CD4-positive, alpha-beta memory T cell (primary cell): ENCODE results near the gene KRT84. TPM values are rescaled to one million over a fixed set of nuclear protein-coding genes. Genes with fewer than 3 reads are reported as not detected.
"Not testable (repeated sequence)": the region's sequence is repeated elsewhere in the genome, so short reads cannot be mapped to it uniquely, and the experiment has no call there.

Source experiments
- CTCF ChIA-PET: fragments of 350-600 bp; sonication (Branson Sonifier 250); formaldehyde crosslinking; loops from one replicate; lab custom pipeline; 2021; ENCODE audit warnings: inconsistent platforms; ENCODE audit not compliant: partially characterized antibody; lab: Charles Lee
- POLR2A ChIA-PET: fragments of 350-600 bp; sonication (Branson Sonifier 250); formaldehyde crosslinking; loops from one replicate; lab custom pipeline; 2021; ENCODE audit not compliant: partially characterized antibody; lab: Charles Lee
- DNase-seq, 5 donors: peaks; one replicate each; pipeline versions ENCODE4 v3.0.0 to v3.0.0-alpha.2; 2020 to 2022; ENCODE audit warnings: mixed read lengths in 1 of 5
- H3K27ac ChIP-seq: one replicate; pipeline ENCODE4 v1.7.0; 2013; ENCODE audit warnings: low read depth, low read length
- H3K27me3 ChIP-seq: 2 replicates; pipeline ENCODE4 v1.7.0; 2013; ENCODE audit warnings: mild to moderate bottlenecking, low read length, moderate library complexity; ENCODE audit not compliant: insufficient read depth
- H3K36me3 ChIP-seq: 2 replicates; pipeline ENCODE4 v1.7.0; 2013; ENCODE audit warnings: mild to moderate bottlenecking, low read length, moderate library complexity; ENCODE audit not compliant: insufficient read depth
- H3K4me1 ChIP-seq: 2 replicates; pipeline ENCODE4 v1.7.0; 2013; ENCODE audit warnings: mild to moderate bottlenecking, low read length, moderate library complexity; ENCODE audit not compliant: insufficient read depth
- H3K4me3 ChIP-seq, 2 donors: one replicate each; pipeline ENCODE4 v1.7.0; 2013; ENCODE audit warnings: low read length in 2 of 2, mild to moderate bottlenecking in 1 of 2
- H3K9me3 ChIP-seq, 2 donors: one replicate each; pipeline ENCODE4 v1.7.0; 2013; ENCODE audit warnings: low read length in 2 of 2, control low read depth in 1 of 2; ENCODE audit not compliant: control insufficient read depth in 1 of 2
- H3K27ac Mint-ChIP-seq, 7 donors: one replicate each; pipeline ENCODE4 v1.8.0; 2020 to 2021; ENCODE audit warnings: mixed read lengths in 7 of 7, mild to moderate bottlenecking in 6 of 7, inconsistent platforms in 3 of 7, moderate library complexity in 3 of 7
- H3K27me3 Mint-ChIP-seq, 2 donors: one replicate each; pipeline ENCODE4 v1.8.0; 2020 to 2021; ENCODE audit warnings: mixed read lengths in 2 of 2
- H3K36me3 Mint-ChIP-seq, 2 donors: one replicate each; pipeline ENCODE4 v1.8.0; 2020 to 2021; ENCODE audit warnings: mixed read lengths in 2 of 2, inconsistent platforms in 1 of 2, mild to moderate bottlenecking in 1 of 2
- H3K4me1 Mint-ChIP-seq, 4 donors: one replicate each; pipeline ENCODE4 v1.8.0; 2020 to 2021; ENCODE audit warnings: mixed read lengths in 4 of 4, mild to moderate bottlenecking in 1 of 4
- H3K4me3 Mint-ChIP-seq, 8 donors: one replicate each; pipeline ENCODE4 v1.8.0; 2020 to 2021; ENCODE audit warnings: mixed read lengths in 8 of 8, mild to moderate bottlenecking in 7 of 8, moderate library complexity in 6 of 8, inconsistent platforms in 3 of 8
- H3K9me3 Mint-ChIP-seq, 8 donors: one replicate each; pipeline ENCODE4 v1.8.0; 2020 to 2021; ENCODE audit warnings: mixed read lengths in 8 of 8, mild to moderate bottlenecking in 5 of 8, inconsistent platforms in 3 of 8, moderate library complexity in 1 of 8
- intact Hi-C: fragments of 100-400 bp; cut with micrococcal nuclease; formaldehyde crosslinking; loops from one replicate; pipeline ENCODE4 v1.15.1; 2023
- polyA plus RNA-seq, 2 donors: library from polyadenylated mRNA; unstranded; fragments of 300-500 nt; fragmentation: Illumina TruSeq; gene quantifications; one replicate each; pipeline ENCODE4 v1.2.3, GENCODE V29; 2021
- total RNA-seq, 2 experiments: library from RNA; stranded (reverse); gene quantifications; one replicate each; pipeline ENCODE4 v1.2.3, GENCODE V29; 2021

The KRT84 gene
- total and polyA plus RNA-seq, 4 experiments from 2014 or later = not detected

DNA sequence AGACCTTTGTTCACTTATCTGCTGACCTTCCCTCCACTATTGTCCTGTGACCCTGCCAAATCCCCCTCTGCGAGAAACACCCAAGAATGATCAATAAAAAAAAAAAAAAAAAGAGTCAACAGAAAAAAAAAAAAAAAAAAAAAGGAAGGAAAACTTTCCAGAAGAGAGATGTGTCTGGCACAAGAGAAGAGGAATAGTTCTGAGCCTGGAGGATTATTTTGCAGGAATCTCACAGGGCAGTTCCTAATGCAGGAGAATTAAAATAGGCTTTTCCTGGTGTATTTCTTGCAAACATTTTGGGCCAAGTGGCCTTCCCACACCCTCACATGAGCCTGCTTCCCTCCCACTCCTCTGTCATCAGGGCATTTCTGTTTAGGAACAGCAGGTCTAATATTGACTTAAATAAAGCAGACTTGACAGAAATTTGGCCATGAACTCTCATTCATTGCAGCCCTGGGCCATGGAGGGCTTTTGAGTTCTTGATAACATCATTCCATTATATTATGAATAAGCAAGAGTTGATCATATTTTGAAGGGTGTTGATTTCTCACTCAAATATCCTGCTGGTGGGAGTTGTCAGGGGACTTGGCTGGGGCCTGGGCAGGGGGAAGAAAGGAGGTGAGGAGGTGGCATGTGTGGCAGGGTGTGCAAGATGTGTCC is 25.3 kb upstream of the KRT84 start:
- H3K4me1 Mint-ChIP-seq, CTCF ChIA-PET, H3K36me3 ChIP-seq, H3K36me3 Mint-ChIP-seq, DNase-seq, H3K4me3 Mint-ChIP-seq, POLR2A ChIA-PET, H3K9me3 ChIP-seq, H3K27ac Mint-ChIP-seq, H3K9me3 Mint-ChIP-seq, intact Hi-C loops, H3K4me1 ChIP-seq, H3K27ac ChIP-seq, H3K4me3 ChIP-seq, H3K27me3 ChIP-seq: not testable (repeated sequence)
- H3K27me3 Mint-ChIP-seq = peaks cover 6 to 26% of the 10 kb centered on the region in 2 donors

DNA sequence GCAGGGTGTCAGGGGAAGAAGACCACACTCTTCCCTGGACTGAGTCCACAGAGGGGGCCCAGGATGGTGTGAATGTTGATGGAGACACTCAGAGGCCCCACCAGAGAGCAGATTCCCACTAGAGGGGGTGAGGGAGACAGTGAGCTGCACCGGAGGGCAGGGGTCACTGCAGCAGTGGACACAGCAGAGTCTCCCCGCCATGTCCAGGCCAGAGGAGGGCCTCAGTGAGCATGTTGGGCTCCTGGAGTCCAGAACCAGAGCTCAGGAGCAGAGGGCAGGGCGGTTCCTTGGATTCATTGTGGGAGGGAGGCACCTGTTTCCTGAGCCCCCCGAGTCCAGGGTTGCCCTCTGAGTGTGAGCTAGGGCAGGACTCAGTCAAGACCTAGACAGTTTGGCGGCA is 22.5 kb upstream of the KRT84 start:
- peaks cover 5 to 14% of the 10 kb centered on the region in 2 donors for H3K27me3 Mint-ChIP-seq
- H3K4me1 ChIP-seq = no peaks in the 10 kb centered on the region
- DNase-seq = no peak
- no peaks in the 10 kb centered on the region for H3K9me3 ChIP-seq
- H3K36me3 ChIP-seq = no peaks in the 10 kb centered on the region
- ChIA-PET CTCF (no interaction called here), POLR2A (no interaction called here)
- no peaks in the 10 kb centered on the region for H3K9me3 Mint-ChIP-seq
- no peak overlapping the region for H3K27ac Mint-ChIP-seq
- H3K4me3 ChIP-seq = no peak overlapping the region
- H3K4me3 Mint-ChIP-seq = no peak overlapping the region
- no peak overlapping the region for H3K27ac ChIP-seq
- H3K27me3 ChIP-seq = no peaks in the 10 kb centered on the region
- no peaks in the 10 kb centered on the region for H3K4me1 Mint-ChIP-seq
- intact Hi-C loops = no loop called here
- no peaks in the 10 kb centered on the region for H3K36me3 Mint-ChIP-seq

DNA sequence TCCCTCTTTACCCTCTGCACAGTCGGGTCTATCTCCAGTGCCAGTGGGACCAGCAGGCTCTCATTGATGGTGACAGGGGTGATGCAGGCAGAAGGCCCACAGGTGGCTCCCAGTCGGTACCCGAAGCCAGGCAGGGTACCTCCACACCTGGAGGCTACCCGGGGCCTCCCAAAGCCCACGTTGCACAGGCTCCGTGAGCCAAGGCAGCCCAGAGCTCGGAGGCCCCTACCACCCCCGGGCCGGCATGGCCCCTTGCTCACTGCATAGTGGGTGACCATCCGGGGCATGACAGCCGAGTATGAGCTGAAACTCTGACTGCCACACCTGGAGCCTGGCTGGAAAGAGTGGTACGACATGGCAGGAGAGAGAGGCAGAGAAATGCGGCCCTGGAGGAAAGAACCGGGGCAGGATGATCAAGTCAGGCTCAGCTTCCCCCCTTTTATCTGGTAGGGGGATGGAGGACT is 20.5 kb upstream of the KRT84 start, which contains the start of gene KRT82:
KRT82 (minus strand) TSS at position 414 of the 464 bp plus-strand sequence; CDS start at position 356, 58 bp downstream.
- H3K27ac ChIP-seq = no peak within 1 kb of the TSS
- H3K27ac Mint-ChIP-seq = no peak within 1 kb of the TSS
- H3K27me3 Mint-ChIP-seq = peaks cover 4 to 17% of the 10 kb centered on the region in 2 donors
- no peaks in the 10 kb centered on the region for H3K27me3 ChIP-seq
- no peaks in the 10 kb centered on the region for H3K36me3 ChIP-seq
- H3K9me3 Mint-ChIP-seq = no peaks in the 10 kb centered on the region
- CTCF ChIA-PET = no interaction called here
- no peak within 1 kb of the TSS for H3K4me3 ChIP-seq
- no peaks in the 10 kb centered on the region for H3K4me1 ChIP-seq
- POLR2A ChIA-PET = no interaction called here
- H3K4me3 Mint-ChIP-seq = no peak within 1 kb of the TSS
- H3K9me3 ChIP-seq = no peaks in the 10 kb centered on the region
- H3K4me1 Mint-ChIP-seq = no peaks in the 10 kb centered on the region
- intact Hi-C loops = no loop called here
- no peak for DNase-seq
- H3K36me3 Mint-ChIP-seq = no peaks in the 10 kb centered on the region

DNA sequence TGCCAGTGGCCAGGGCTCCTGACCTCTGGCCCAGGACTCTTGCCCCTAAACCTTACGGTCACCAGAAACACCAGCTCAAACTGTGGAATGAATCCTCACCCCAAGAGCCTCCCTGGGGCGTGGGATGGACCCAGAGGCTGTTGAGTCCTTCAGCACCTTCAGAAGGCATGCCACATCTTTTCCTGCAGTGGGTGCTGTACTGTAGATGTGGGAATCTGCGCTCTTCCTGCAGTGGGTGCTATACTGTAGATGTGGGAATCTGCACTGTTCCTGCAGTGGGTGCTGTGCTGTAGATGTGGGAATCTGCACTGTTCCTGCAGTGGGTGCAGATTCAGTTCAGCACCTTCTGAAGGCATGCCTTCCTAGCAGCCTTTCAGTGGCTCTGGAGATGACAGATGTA is 19.5 kb upstream of the KRT84 start:
- Histone ChIP-seq H3K4me3 (no peak overlapping the region), H3K4me1 (no peaks in the 10 kb centered on the region), H3K27me3 (no peaks in the 10 kb centered on the region), H3K27ac (no peak overlapping the region), H3K36me3 (no peaks in the 10 kb centered on the region), H3K9me3 (no peaks in the 10 kb centered on the region)
- H3K27me3 Mint-ChIP-seq = peaks cover 4 to 18% of the 10 kb centered on the region in 2 donors
- no peaks in the 10 kb centered on the region for H3K9me3 Mint-ChIP-seq
- intact Hi-C loops = no loop called here
- DNase-seq = no peak
- POLR2A ChIA-PET = no interaction called here
- H3K27ac Mint-ChIP-seq = no peak overlapping the region
- H3K4me1 Mint-ChIP-seq = no peaks in the 10 kb centered on the region
- CTCF ChIA-PET = interaction anchor here (0.9 kb wide), 1 partner anchor 27 kb away, joined by 3 read pairs; no protein-coding TSS in a partner anchor
- no peaks in the 10 kb centered on the region for H3K36me3 Mint-ChIP-seq
- no peak overlapping the region for H3K4me3 Mint-ChIP-seq

DNA sequence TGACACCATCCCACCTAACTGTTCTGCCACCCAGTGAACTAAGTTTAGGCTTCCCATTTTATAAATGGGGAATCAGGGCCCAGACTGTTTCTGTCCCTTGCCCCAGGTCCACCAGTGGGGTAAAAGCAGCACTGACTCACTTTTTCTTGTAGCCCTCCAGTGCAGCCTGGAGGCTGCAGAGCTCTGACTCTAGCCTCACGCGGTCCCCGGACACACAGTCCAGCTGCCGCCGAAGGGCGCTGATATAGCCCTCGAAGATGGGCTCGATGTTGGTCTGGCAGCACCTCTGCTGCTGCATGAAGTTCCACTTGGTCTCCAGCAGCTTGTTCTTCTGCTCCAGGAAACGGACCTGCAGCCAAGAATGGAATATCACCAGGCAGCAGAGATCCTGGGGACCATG is 18.1 kb upstream of the KRT84 start:
- intact Hi-C loops = no loop called here
- Histone ChIP-seq H3K4me3 (no peak overlapping the region), H3K27ac (no peak overlapping the region), H3K4me1 (no peaks in the 10 kb centered on the region), H3K9me3 (no peaks in the 10 kb centered on the region), H3K36me3 (no peaks in the 10 kb centered on the region), H3K27me3 (no peaks in the 10 kb centered on the region)
- Mint-ChIP-seq H3K4me3 (no peak overlapping the region), H3K9me3 (no peaks in the 10 kb centered on the region), H3K4me1 (peaks cover 0 to 2% (median 0%) of the 10 kb centered on the region in 4 donors), H3K27ac (no peak overlapping the region), H3K36me3 (no peaks in the 10 kb centered on the region), H3K27me3 (peaks cover 3 to 23% of the 10 kb centered on the region in 2 donors)
- CTCF ChIA-PET = no interaction called here
- DNase-seq = no peak
- POLR2A ChIA-PET = no interaction called here

DNA sequence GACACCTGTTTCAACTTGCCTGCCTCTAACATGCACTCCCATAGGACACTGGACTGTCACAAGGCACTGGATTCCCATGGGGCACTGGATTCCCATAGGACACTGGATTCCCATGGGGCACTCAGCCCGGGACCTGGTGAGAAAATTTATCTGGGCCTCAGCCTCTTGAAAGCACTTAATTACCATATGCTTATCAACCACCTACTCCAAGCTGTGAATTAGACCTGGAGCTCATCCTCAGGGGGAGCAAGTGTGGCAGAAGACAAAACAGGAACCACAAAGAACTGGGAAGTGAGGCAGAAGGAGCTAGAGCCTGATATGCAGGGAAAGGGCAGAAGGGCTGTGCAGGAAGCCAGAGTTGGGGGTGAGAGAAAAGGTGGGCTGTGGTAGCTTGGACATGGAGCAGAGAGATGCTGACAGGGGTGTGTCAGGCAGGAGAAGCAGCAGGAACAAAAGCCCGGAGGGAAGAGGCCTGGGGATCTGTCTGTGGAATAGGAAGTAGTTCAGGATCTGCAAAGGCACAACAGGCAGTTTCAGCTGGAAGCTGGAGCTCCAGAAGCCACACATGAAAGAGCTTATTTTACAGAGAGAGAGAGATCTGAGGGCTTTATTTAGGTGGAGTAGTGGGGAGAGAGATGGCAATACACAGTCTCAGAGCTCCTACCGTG is 17.6 kb upstream of the KRT84 start:
- Histone ChIP-seq H3K36me3 (no peaks in the 10 kb centered on the region), H3K27me3 (no peaks in the 10 kb centered on the region), H3K4me3 (no peak overlapping the region), H3K4me1 (no peaks in the 10 kb centered on the region), H3K27ac (no peak overlapping the region), H3K9me3 (no peaks in the 10 kb centered on the region)
- no peaks in the 10 kb centered on the region for H3K9me3 Mint-ChIP-seq
- no peak overlapping the region for H3K27ac Mint-ChIP-seq
- intact Hi-C loops = no loop called here
- CTCF ChIA-PET = no interaction called here
- H3K27me3 Mint-ChIP-seq = peaks cover 2 to 22% of the 10 kb centered on the region in 2 donors
- H3K36me3 Mint-ChIP-seq = no peaks in the 10 kb centered on the region
- no peak overlapping the region for H3K4me3 Mint-ChIP-seq
- H3K4me1 Mint-ChIP-seq = peaks cover 0 to 2% (median 0%) of the 10 kb centered on the region in 4 donors
- POLR2A ChIA-PET = no interaction called here
- DNase-seq = no peak

DNA sequence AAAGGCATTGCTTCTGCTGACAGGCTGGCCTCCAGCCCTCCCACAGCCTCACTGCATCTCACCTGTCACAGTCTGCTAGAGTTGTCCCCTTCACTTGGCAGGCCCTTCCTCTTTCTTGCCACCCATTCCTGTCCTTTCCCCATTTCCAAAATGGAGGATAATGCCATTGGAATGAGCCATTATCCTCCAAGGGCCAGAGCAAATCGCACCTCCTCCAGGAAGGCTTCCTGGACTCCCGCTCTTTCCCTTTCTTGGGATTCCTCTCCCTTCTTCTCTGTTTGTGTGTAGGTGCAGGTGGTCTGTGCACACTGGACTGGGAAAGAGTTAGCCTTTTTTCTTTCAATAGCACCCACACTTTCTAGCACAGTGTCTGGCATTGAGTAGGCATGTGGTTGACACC is 16.9 kb upstream of the KRT84 start:
- no peaks in the 10 kb centered on the region for H3K36me3 Mint-ChIP-seq
- no peak for DNase-seq
- POLR2A ChIA-PET = no interaction called here
- H3K4me1 ChIP-seq = no peaks in the 10 kb centered on the region
- no peaks in the 10 kb centered on the region for H3K9me3 ChIP-seq
- H3K27me3 ChIP-seq = no peaks in the 10 kb centered on the region
- H3K27ac Mint-ChIP-seq = peak overlapping the region in 1 of 7 donors; percentile 53
- H3K27me3 Mint-ChIP-seq = peaks cover 0 to 22% of the 10 kb centered on the region in 2 donors
- intact Hi-C loops = no loop called here
- peaks cover 0 to 2% (median 0%) of the 10 kb centered on the region in 4 donors for H3K4me1 Mint-ChIP-seq
- no peak overlapping the region for H3K4me3 Mint-ChIP-seq
- no peak overlapping the region for H3K27ac ChIP-seq
- no peaks in the 10 kb centered on the region for H3K9me3 Mint-ChIP-seq
- no peaks in the 10 kb centered on the region for H3K36me3 ChIP-seq
- H3K4me3 ChIP-seq = no peak overlapping the region
- CTCF ChIA-PET = interaction anchor here (1.4 kb wide), 1 partner anchor 377 kb away, joined by 5 read pairs; no protein-coding TSS in a partner anchor
